Stimulated activated CD8-positive, alpha-beta memory T cell treated with anti-CD3 and anti-CD28 coated beads, Interleukin-4, amount 100 ng/mL, for 1 hour (primary cell): ENCODE results near the gene S100A8.
"Not testable (repeated sequence)": the region's sequence is repeated elsewhere in the genome, so short reads cannot be mapped to it uniquely, and the experiment has no call there.

Source experiments
- DNase-seq, 2 donors: peaks; one replicate each; pipeline ENCODE4 v3.0.0-alpha.2; 2020; ENCODE audit warnings: low read depth in 2 of 2, low spot score in 1 of 2

Gene S100A8

GRCh38 chr1:153417136-153417888 is 26.4 kb upstream of the S100A8 start:
- no peak for DNase-seq

- DNase-seq: no peak
Measured at GRCh38 chr1:153415850-153416570, 25.1 kb upstream of the S100A8 start, which contains the start of gene S100A7A. TSS of gene S100A7A (plus strand) at chr1:153416520. CDS start at chr1:153418083, 1,563 bp downstream.

- not testable (repeated sequence) for DNase-seq
Measured at GRCh38 chr1:153413961-153414360, 23.1 kb upstream of the S100A8 start.

GRCh38 chr1:153407274-153407673 is 16.4 kb upstream of the S100A8 start:
- DNase-seq: not testable (repeated sequence)

- not testable (repeated sequence) for DNase-seq
Measured at GRCh38 chr1:153405825-153406599, 15.1 kb upstream of the S100A8 start.

- DNase-seq: no peak
Measured at GRCh38 chr1:153404768-153405167, 13.9 kb upstream of the S100A8 start.

GRCh38 chr1:153404086-153404635 is 13.3 kb upstream of the S100A8 start:
- DNase-seq: no peak

GRCh38 chr1:153403421-153404085 is 12.7 kb upstream of the S100A8 start:
- no peak for DNase-seq

- no peak for DNase-seq
Measured at GRCh38 chr1:153402226-153402625, 11.4 kb upstream of the S100A8 start.

- DNase-seq: no peak
Measured at GRCh38 chr1:153401461-153401860, 10.6 kb upstream of the S100A8 start.

GRCh38 chr1:153400244-153400643 is 9.4 kb upstream of the S100A8 start:
- DNase-seq: no peak

GRCh38 chr1:153399401-153400055 is 8.7 kb upstream of the S100A8 start:
- DNase-seq: no peak

- DNase-seq: no peak
Measured at GRCh38 chr1:153397924-153398651, 7.2 kb upstream of the S100A8 start.

- DNase-seq: no peak
Measured at GRCh38 chr1:153397051-153397923, 6.4 kb upstream of the S100A8 start.

GRCh38 chr1:153396461-153396860 is 5.6 kb upstream of the S100A8 start:
- no peak for DNase-seq

GRCh38 chr1:153395776-153396175 is 4.9 kb upstream of the S100A8 start:
- DNase-seq: no peak

GRCh38 chr1:153395136-153395685 is 4.3 kb upstream of the S100A8 start:
- DNase-seq: no peak

- no peak for DNase-seq
Measured at GRCh38 chr1:153394391-153394790, 3.5 kb upstream of the S100A8 start.
